Smooth muscle cell (in vitro differentiated cells): ENCODE data around the gene XAB2. TPM values are rescaled to one million over a fixed set of nuclear protein-coding genes. Genes with fewer than 3 reads are reported as not detected.

Experiments
- DNase-seq: peaks from one replicate; lab custom pipeline; 2025; ENCODE audit not compliant: unreplicated experiment; lab: John Stamatoyannopoulos, UW
- H2AFZ ChIP-seq: fragments of 200-600 bp; sonication (generic); 2 replicates; pipeline ENCODE4 v1.6.0; 2016; ENCODE audit warnings: antibody characterized with exemption, low read depth, mild to moderate bottlenecking
- H3F3A ChIP-seq: fragments of 200-600 bp; sonication (generic); 2 replicates; pipeline ENCODE4 v1.6.0; 2017; ENCODE audit warnings: antibody characterized with exemption, low read depth
- H3K27ac ChIP-seq: fragments of 200-600 bp; sonication (generic); 2 replicates; pipeline ENCODE4 v1.5.1; 2016; ENCODE audit warnings: low read depth, mild to moderate bottlenecking
- H3K27me3 ChIP-seq: fragments of 200-600 bp; sonication (generic); 2 replicates; pipeline ENCODE4 v1.6.1; 2016; ENCODE audit warnings: low read depth, mild to moderate bottlenecking
- H3K36me3 ChIP-seq: fragments of 200-600 bp; sonication (generic); 2 replicates; pipeline ENCODE4 v1.5.1; 2016; ENCODE audit warnings: low read depth
- H3K4me1 ChIP-seq: fragments of 200-600 bp; sonication (generic); 2 replicates; pipeline ENCODE4 v1.5.1; 2016; ENCODE audit warnings: low read depth
- H3K4me2 ChIP-seq: fragments of 200-600 bp; sonication (generic); 2 replicates; pipeline ENCODE4 v1.6.0; 2016; ENCODE audit warnings: mild to moderate bottlenecking
- H3K4me3 ChIP-seq: fragments of 200-600 bp; sonication (generic); 2 replicates; pipeline ENCODE4 v1.5.1; 2016; ENCODE audit warnings: mild to moderate bottlenecking
- H3K79me2 ChIP-seq: fragments of 200-600 bp; sonication (generic); 2 replicates; pipeline ENCODE4 v1.6.0; 2016; ENCODE audit warnings: low read depth, mild to moderate bottlenecking
- H3K9ac ChIP-seq: fragments of 200-600 bp; sonication (generic); 2 replicates; pipeline ENCODE4 v1.6.0; 2016; ENCODE audit warnings: low read depth
- H3K9me3 ChIP-seq: fragments of 200-600 bp; sonication (generic); replicated peaks from 2 replicates; pipeline ENCODE4 v1.5.1; 2016; ENCODE audit warnings: low read depth
- H4K20me1 ChIP-seq: fragments of 200-600 bp; sonication (generic); 2 replicates; pipeline ENCODE4 v1.6.0; 2016; ENCODE audit warnings: low read depth
- CTCF ChIP-seq: fragments of 200-600 bp; sonication (generic); IDR thresholded peaks from 2 replicates; pipeline ENCODE4 v1.5.1; 2017; ENCODE audit warnings: borderline replicate concordance, mild to moderate bottlenecking, antibody characterized with exemption; ENCODE audit not compliant: insufficient read depth, poor library complexity, severe bottlenecking
- WGBS: methylation state at CpG from one replicate; pipeline ENCODE4 v1.1.7; 2016; ENCODE audit warnings: low lambda C conversion rate; 5-methylcytosine and 5-hydroxymethylcytosine counted together
- polyA plus RNA-seq: library from polyadenylated mRNA; unstranded; fragments of >200 nt; fragmentation: Nextera tagmentation; extraction: Ambion mirVana; gene quantifications from 2 replicates; pipeline ENCODE4 v1.2.1, GENCODE V29; 2016
- total RNA-seq: library from RNA; depleted of rRNA; stranded (reverse); fragments of >200 nt; gene quantifications from 2 replicates; pipeline ENCODE4 v1.2.3, GENCODE V29; 2014

Gene XAB2
- total and polyA plus RNA-seq, 2 experiments from 2014 or later, result 26.9 to 36.3 TPM

- Histone ChIP-seq H2AFZ (no peak overlapping the region), H3K27ac (no peak overlapping the region), H3K4me3 (no peak overlapping the region), H3K4me2 (no peak overlapping the region), H3F3A (no peaks in the 10 kb centered on the region), H3K79me2 (no peaks in the 10 kb centered on the region), H3K4me1 (no peaks in the 10 kb centered on the region), H4K20me1 (no peaks in the 10 kb centered on the region), H3K9me3 (no peaks in the 10 kb centered on the region), H3K36me3 (no peaks in the 10 kb centered on the region), H3K9ac (no peak overlapping the region), H3K27me3 (no peaks in the 10 kb centered on the region)
- DNase-seq, result no peak
- no peak for TF ChIP-seq CTCF
- 94% methylated on average over 19 of the region's 25 CpGs for WGBS
Measured at GRCh38 chr19:7607874-7608560, 21.3 kb downstream of the XAB2 start.

GRCh38 chr19:7607212-7607873 is 22.0 kb downstream of the XAB2 start:
- DNase-seq, result no peak
- Histone ChIP-seq H3K9ac (no peak overlapping the region), H3F3A (no peaks in the 10 kb centered on the region), H3K79me2 (no peaks in the 10 kb centered on the region), H3K9me3 (no peaks in the 10 kb centered on the region), H3K27ac (no peak overlapping the region), H2AFZ (no peak overlapping the region), H3K36me3 (no peaks in the 10 kb centered on the region), H3K27me3 (no peaks in the 10 kb centered on the region), H4K20me1 (no peaks in the 10 kb centered on the region), H3K4me1 (no peaks in the 10 kb centered on the region), H3K4me3 (no peak overlapping the region), H3K4me2 (no peak overlapping the region)
- 92% methylated on average over 8 of the region's 10 CpGs for WGBS
- no peak for TF ChIP-seq CTCF

GRCh38 chr19:7606289-7606688 is 23.1 kb downstream of the XAB2 start:
- Histone ChIP-seq H3K9ac (no peak overlapping the region), H3K36me3 (no peaks in the 10 kb centered on the region), H3F3A (no peaks in the 10 kb centered on the region), H3K4me3 (no peak overlapping the region), H2AFZ (no peak overlapping the region), H3K27me3 (no peaks in the 10 kb centered on the region), H3K27ac (no peak overlapping the region), H3K79me2 (no peaks in the 10 kb centered on the region), H4K20me1 (peaks cover 6% of the 10 kb centered on the region), H3K4me1 (no peaks in the 10 kb centered on the region), H3K4me2 (no peak overlapping the region), H3K9me3 (no peaks in the 10 kb centered on the region)
- no peak for DNase-seq
- over 99% methylated on average over 15 of the region's 17 CpGs for WGBS
- TF ChIP-seq CTCF, result no peak
